ENCODE results near the gene TICRR. TPM values are rescaled to one million over a fixed set of nuclear protein-coding genes. Genes with fewer than 3 reads are reported as not detected.
"Not testable (repeated sequence)": the region's sequence is repeated elsewhere in the genome, so short reads cannot be mapped to it uniquely, and the experiment has no call there.

The TICRR gene
- total and polyA plus RNA-seq, 2 donors (not counting 1 experiment from before 2014, with no cell fraction given), result 0.05 to 0.07 TPM

DNA sequence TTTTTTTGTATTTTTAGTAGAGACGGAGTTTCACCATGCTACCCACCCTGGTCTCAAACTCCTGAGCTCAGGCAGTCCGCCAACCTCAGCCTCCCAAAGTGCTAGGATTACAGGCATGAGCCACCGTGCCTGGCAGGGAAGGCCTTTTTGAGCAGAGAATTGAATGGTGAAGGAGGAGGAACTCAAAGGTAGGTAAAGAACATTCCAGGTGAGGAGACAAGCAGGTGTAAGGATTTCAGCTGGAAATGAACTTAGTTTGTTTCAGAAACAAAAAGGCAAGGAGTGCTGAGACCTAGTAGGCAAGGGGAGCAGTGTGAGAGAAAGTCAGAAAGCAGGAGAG is 2.5 kb downstream of the TICRR start:
- H3K27me3 Mint-ChIP-seq, result peaks cover 4% of the 10 kb centered on the region
- TF ChIP-seq, protein P1, sequence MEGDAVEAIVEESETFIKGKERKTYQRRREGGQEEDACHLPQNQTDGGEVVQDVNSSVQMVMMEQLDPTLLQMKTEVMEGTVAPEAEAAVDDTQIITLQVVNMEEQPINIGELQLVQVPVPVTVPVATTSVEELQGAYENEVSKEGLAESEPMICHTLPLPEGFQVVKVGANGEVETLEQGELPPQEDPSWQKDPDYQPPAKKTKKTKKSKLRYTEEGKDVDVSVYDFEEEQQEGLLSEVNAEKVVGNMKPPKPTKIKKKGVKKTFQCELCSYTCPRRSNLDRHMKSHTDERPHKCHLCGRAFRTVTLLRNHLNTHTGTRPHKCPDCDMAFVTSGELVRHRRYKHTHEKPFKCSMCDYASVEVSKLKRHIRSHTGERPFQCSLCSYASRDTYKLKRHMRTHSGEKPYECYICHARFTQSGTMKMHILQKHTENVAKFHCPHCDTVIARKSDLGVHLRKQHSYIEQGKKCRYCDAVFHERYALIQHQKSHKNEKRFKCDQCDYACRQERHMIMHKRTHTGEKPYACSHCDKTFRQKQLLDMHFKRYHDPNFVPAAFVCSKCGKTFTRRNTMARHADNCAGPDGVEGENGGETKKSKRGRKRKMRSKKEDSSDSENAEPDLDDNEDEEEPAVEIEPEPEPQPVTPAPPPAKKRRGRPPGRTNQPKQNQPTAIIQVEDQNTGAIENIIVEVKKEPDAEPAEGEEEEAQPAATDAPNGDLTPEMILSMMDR (IDR thresholded peaks at IDR 0.05), result no peak
- TF ChIP-seq EZH2 (IDR thresholded peaks at IDR 0.05; ENCODE audit: borderline replicate concordance, insufficient read depth, low read depth, low read length, poor library complexity, severe bottlenecking), result no peak
- 90% methylated on average over 2 of the region's 3 CpGs for WGBS (ENCODE audit: insufficient coverage)
- DNase-seq (no peak), ATAC-seq (ENCODE audit: low read depth) (no peak)
- no peak overlapping the region for H2AFZ ChIP-seq (ENCODE audit: insufficient read depth, low read depth, low read length, poor library complexity, severe bottlenecking)
- H3K4me2 ChIP-seq (replicated peaks; ENCODE audit: low read depth, low read length, poor library complexity, severe bottlenecking), result no peak overlapping the region
- no peak overlapping the region for H3K4me3 Mint-ChIP-seq
- no peaks in the 10 kb centered on the region for H4K20me1 ChIP-seq (ENCODE audit: control insufficient read depth, insufficient read depth, low read length, poor library complexity, severe bottlenecking)
- no peak overlapping the region for H3K27ac ChIP-seq (ENCODE audit: low read length in 2 of 2)
- H3K27me3 ChIP-seq (replicated peaks in 1 of 4; ENCODE audit: control extremely low read depth in 1 of 4, control insufficient read depth in 3 of 4, insufficient read depth in 4 of 4, low read length in 3 of 4), result peaks cover 0 to 5% (median 0%) of the 10 kb centered on the region in 4 experiments
- H3K9ac ChIP-seq (ENCODE audit: low read length), result no peak overlapping the region
- no peaks in the 10 kb centered on the region for H3K9me3 Mint-ChIP-seq (ENCODE audit: insufficient read depth)
- POLR2A ChIA-PET, result no interaction called here
- peaks cover 16% of the 10 kb centered on the region for H3K79me2 ChIP-seq (ENCODE audit: control insufficient read depth, insufficient read depth, low read length)
- CTCF ChIA-PET, result no interaction called here
- no peaks in the 10 kb centered on the region for H3K36me3 ChIP-seq (replicated peaks in 1 of 2; ENCODE audit: control extremely low read depth in 1 of 2, control insufficient read depth in 1 of 2, extremely low read depth in 1 of 2, insufficient read depth in 2 of 2, low read length in 1 of 2)
- no peaks in the 10 kb centered on the region for H3K9me3 ChIP-seq (ENCODE audit: control extremely low read depth in 1 of 3, control insufficient read depth in 2 of 3, insufficient read depth in 1 of 3, low read length in 2 of 3)
- peaks cover 6 to 15% of the 10 kb centered on the region in 2 donors for H3K4me1 ChIP-seq (ENCODE audit: control insufficient read depth in 2 of 2, insufficient read depth in 2 of 2, low read length in 2 of 2)
- H3K27ac Mint-ChIP-seq, result no peak overlapping the region
- intact Hi-C loops (cut with micrococcal nuclease), result loop anchor here (5.0 to 10.0 kb wide), 2 partner anchors 333 to 955 kb away; partner anchors contain the start of genes AEN and FANCI
- H3K4me3 ChIP-seq (ENCODE audit: control extremely low read depth in 1 of 5, extremely low read depth in 1 of 5, insufficient read depth in 1 of 5, low read depth in 2 of 5, low read length in 4 of 5), result no peak overlapping the region
- peaks cover 11% of the 10 kb centered on the region for H3K4me1 Mint-ChIP-seq

DNA sequence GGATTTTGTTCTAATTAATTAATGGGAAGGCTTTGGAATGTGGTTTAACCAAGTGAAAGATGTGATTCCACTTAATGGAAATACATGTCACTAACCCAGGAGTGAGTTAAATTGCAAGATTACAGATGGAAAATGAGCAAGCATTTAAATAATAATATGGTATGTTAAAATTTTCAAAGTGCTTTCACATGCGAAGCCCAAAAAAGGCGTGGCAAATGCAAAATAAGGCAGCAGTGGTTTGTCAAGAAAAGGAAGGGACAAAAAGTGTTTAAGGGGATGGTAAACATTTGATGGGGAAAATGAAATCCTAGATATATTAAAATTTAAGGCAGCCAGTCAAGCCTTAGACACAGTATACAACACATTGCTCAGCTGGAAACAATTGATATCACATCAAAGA is 2.9 kb downstream of the TICRR start:
- H3K4me1 ChIP-seq (ENCODE audit: control insufficient read depth in 2 of 2, insufficient read depth in 2 of 2, low read length in 2 of 2), result peaks cover 6 to 15% of the 10 kb centered on the region in 2 donors
- intact Hi-C loops (cut with micrococcal nuclease), result loop anchor here (5.0 to 10.0 kb wide), 2 partner anchors 333 to 956 kb away; partner anchors contain the start of genes AEN and FANCI
- TF ChIP-seq, protein P1 (IDR thresholded peaks at IDR 0.05), result no peak
- no peak for TF ChIP-seq EZH2 (IDR thresholded peaks at IDR 0.05; ENCODE audit: borderline replicate concordance, insufficient read depth, low read depth, low read length, poor library complexity, severe bottlenecking)
- H3K4me1 Mint-ChIP-seq, result peaks cover 11% of the 10 kb centered on the region
- no peak overlapping the region for H3K27ac Mint-ChIP-seq
- H3K36me3 ChIP-seq (replicated peaks in 1 of 2; ENCODE audit: control extremely low read depth in 1 of 2, control insufficient read depth in 1 of 2, extremely low read depth in 1 of 2, insufficient read depth in 2 of 2, low read length in 1 of 2), result no peaks in the 10 kb centered on the region
- H3K79me2 ChIP-seq (ENCODE audit: control insufficient read depth, insufficient read depth, low read length), result peaks cover 16% of the 10 kb centered on the region
- no peaks in the 10 kb centered on the region for H4K20me1 ChIP-seq (ENCODE audit: control insufficient read depth, insufficient read depth, low read length, poor library complexity, severe bottlenecking)
- peak overlapping the region; percentile 33 for H2AFZ ChIP-seq (ENCODE audit: insufficient read depth, low read depth, low read length, poor library complexity, severe bottlenecking)
- no peak for ATAC-seq (ENCODE audit: low read depth)
- no peak overlapping the region for H3K4me3 ChIP-seq (ENCODE audit: control extremely low read depth in 1 of 5, extremely low read depth in 1 of 5, insufficient read depth in 1 of 5, low read depth in 2 of 5, low read length in 4 of 5)
- DNase-seq, result no peak
- H3K27ac ChIP-seq (ENCODE audit: low read length in 2 of 2), result no peak overlapping the region
- H3K27me3 ChIP-seq (replicated peaks in 1 of 4; ENCODE audit: control extremely low read depth in 1 of 4, control insufficient read depth in 3 of 4, insufficient read depth in 4 of 4, low read length in 3 of 4), result peaks cover 0 to 5% (median 0%) of the 10 kb centered on the region in 4 experiments
- no peaks in the 10 kb centered on the region for H3K9me3 ChIP-seq (ENCODE audit: control extremely low read depth in 1 of 3, control insufficient read depth in 2 of 3, insufficient read depth in 1 of 3, low read length in 2 of 3)
- WGBS (ENCODE audit: insufficient coverage), result no CpG with 5 or more reads among the region's 2 CpGs
- H3K9me3 Mint-ChIP-seq (ENCODE audit: insufficient read depth), result no peaks in the 10 kb centered on the region
- ChIA-PET CTCF (no interaction called here), POLR2A (no interaction called here)
- no peak overlapping the region for H3K9ac ChIP-seq (ENCODE audit: low read length)
- no peak overlapping the region for H3K4me3 Mint-ChIP-seq
- H3K4me2 ChIP-seq (replicated peaks; ENCODE audit: low read depth, low read length, poor library complexity, severe bottlenecking), result no peak overlapping the region
- H3K27me3 Mint-ChIP-seq, result peaks cover 2% of the 10 kb centered on the region

DNA sequence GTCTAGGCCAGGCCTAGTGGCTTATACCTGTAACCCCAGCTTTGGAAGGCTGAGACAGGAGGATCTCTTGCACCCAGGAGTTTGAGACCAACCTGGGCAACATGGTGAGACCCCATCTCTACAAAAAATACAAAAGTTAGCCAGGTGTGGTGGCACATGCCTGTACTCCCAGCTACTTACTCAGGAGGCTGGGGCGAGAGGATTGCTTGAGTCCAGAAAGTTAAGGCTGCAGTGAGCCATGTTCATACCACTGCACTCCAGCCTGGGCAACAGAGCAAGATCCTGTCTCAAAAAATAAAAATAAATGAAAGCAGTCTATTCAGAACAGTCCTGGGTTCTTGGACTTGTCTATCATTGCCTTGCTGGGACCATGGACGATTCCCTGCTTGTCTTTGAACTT is 5.5 kb downstream of the TICRR start:
- H3K9me3 Mint-ChIP-seq (ENCODE audit: insufficient read depth); H3K4me1 ChIP-seq (ENCODE audit: control insufficient read depth in 2 of 2, insufficient read depth in 2 of 2, low read length in 2 of 2); H3K27ac Mint-ChIP-seq; H3K36me3 ChIP-seq (replicated peaks in 1 of 2; ENCODE audit: control extremely low read depth in 1 of 2, control insufficient read depth in 1 of 2, extremely low read depth in 1 of 2, insufficient read depth in 2 of 2, low read length in 1 of 2); H3K9me3 ChIP-seq (ENCODE audit: control extremely low read depth in 1 of 3, control insufficient read depth in 2 of 3, insufficient read depth in 1 of 3, low read length in 2 of 3); H3K9ac ChIP-seq (ENCODE audit: low read length); H3K4me1 Mint-ChIP-seq; H3K27me3 ChIP-seq (replicated peaks in 1 of 4; ENCODE audit: control extremely low read depth in 1 of 4, control insufficient read depth in 3 of 4, insufficient read depth in 4 of 4, low read length in 3 of 4); H2AFZ ChIP-seq (ENCODE audit: insufficient read depth, low read depth, low read length, poor library complexity, severe bottlenecking); DNase-seq; H3K27me3 Mint-ChIP-seq; POLR2A ChIA-PET; H3K4me3 Mint-ChIP-seq; ATAC-seq (ENCODE audit: low read depth); H4K20me1 ChIP-seq (ENCODE audit: control insufficient read depth, insufficient read depth, low read length, poor library complexity, severe bottlenecking); H3K27ac ChIP-seq (ENCODE audit: low read length in 2 of 2); H3K4me3 ChIP-seq (ENCODE audit: control extremely low read depth in 1 of 5, extremely low read depth in 1 of 5, insufficient read depth in 1 of 5, low read depth in 2 of 5, low read length in 4 of 5); H3K4me2 ChIP-seq (replicated peaks; ENCODE audit: low read depth, low read length, poor library complexity, severe bottlenecking); intact Hi-C loops (cut with micrococcal nuclease); CTCF ChIA-PET: not testable (repeated sequence)
- 100% methylated on average over 1 of the region's 2 CpGs for WGBS (ENCODE audit: insufficient coverage)
- H3K79me2 ChIP-seq (ENCODE audit: control insufficient read depth, insufficient read depth, low read length), result peaks cover 16% of the 10 kb centered on the region
